B cell (primary cell): ENCODE results near the gene MLXIP.

Experiments
- EZH2 ChIP-seq: IDR thresholded peaks from 2 replicates; pipeline ENCODE4 v1.6.1; 2012; ENCODE audit warnings: borderline replicate concordance, low read depth, mild to moderate bottlenecking, moderate library complexity, low read length; ENCODE audit not compliant: insufficient read depth, poor library complexity, severe bottlenecking
- TF ChIP-seq, protein P1 (sequence below): fragments of 200-600 bp; IDR thresholded peaks from one replicate; pipeline ENCODE4 v1.8.0; 2022; ENCODE audit warnings: antibody characterized with exemption, mild to moderate bottlenecking

DNA sequence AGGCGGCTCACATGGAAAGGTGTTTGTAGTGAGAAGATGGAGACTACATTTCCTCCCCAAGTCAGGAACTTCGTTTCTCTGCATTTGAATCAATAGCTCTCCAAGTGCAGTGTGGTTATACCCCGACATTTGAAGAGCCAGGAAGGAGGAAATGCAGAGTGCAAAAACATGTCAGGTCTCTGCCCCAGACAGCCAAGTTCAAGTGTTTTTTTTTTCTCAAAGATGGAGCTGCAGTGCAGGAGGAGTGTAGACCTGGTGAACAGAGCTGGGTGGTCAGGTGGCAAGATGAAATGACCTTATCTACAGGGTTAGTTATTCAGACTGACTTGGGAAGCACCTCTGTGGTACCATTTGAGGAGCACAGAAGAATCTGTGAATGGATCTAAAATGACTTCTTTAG, 21.3 kb downstream of the MLXIP start:
- TF ChIP-seq, protein P1, sequence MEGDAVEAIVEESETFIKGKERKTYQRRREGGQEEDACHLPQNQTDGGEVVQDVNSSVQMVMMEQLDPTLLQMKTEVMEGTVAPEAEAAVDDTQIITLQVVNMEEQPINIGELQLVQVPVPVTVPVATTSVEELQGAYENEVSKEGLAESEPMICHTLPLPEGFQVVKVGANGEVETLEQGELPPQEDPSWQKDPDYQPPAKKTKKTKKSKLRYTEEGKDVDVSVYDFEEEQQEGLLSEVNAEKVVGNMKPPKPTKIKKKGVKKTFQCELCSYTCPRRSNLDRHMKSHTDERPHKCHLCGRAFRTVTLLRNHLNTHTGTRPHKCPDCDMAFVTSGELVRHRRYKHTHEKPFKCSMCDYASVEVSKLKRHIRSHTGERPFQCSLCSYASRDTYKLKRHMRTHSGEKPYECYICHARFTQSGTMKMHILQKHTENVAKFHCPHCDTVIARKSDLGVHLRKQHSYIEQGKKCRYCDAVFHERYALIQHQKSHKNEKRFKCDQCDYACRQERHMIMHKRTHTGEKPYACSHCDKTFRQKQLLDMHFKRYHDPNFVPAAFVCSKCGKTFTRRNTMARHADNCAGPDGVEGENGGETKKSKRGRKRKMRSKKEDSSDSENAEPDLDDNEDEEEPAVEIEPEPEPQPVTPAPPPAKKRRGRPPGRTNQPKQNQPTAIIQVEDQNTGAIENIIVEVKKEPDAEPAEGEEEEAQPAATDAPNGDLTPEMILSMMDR, result no peak
- TF ChIP-seq EZH2, result no peak
